HG03139 (cell line): Measurements from ENCODE around the gene APOH.

Experiments
- ATAC-seq: cut with Tn5 transposase; IDR thresholded peaks from one replicate; pipeline ENCODE4 v1.9.1; 2021; ENCODE audit not compliant: unreplicated experiment

Gene APOH

DNA sequence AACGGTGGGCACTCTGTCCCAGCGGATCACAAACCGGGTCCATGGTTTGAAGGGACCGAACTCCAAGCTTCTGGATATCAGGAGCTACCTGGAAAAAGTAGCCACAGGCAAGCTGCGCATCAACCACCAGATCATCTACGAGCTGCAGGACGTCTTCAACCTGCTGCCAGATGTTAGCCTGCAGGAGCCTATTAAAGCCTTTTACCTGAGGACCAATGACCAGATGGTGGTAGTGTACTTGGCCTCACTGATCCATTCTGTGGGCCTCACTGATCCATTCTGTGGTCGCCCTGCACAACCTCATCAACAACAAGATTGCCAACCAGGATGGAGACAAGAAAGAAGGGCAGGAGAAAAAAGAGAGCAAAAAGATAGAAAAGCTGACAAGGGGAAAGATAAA lies 31.0 kb downstream of the APOH start:
- ATAC-seq = no peak

DNA sequence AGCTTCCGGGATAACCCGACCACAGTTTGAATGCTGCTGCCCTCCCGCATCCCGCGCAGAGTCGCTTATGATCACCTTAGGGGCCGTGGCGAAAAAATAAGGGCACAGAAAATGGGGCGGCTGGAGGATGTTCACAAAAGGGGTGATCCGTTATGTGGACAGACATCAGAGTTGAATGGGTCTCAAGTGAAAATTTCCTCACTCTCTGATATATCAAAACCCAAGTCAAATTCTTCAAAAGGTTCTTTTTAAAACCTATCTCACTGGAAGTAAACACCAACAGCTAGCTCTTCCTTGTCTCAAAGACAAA lies 36.9 kb downstream of the APOH start:
- ATAC-seq = no peak

DNA sequence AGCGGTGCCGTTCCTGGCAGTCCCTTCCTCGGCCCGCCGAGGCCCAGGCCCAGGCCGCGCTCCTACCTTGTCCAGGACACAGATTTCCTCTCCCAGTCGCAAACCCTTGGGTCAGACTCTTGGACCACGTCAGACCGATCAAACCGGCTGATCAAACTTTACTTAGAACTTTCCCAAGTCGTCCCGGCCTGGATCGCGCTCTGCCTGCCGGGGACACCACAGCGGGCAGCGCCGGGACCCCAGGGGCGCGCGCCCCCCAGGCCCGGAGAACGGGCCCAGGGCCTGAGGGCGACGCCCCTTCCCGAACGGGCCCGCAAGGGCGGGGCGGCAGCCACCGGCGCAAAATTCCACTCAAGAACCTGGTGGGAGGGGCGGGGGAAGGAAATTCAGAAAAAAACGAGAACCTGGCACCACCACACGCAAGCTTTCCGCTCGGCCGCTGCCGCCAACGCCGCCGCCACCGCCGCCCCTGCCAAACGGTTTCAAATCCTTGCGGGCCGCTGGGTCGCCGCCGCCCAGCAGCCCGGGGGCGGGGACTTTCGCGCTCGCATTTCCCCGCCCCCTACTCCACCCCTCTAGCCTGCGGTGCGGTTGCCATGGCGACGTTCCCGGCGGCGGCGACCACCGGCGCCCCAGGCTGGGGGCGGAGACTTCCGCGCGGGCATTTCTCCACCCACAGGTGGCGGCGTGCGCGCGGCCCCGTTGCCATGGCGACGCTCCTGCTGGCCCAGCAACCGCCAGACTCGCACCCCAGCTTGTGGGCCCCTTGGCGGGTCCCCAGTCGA lies 37.4 kb downstream of the APOH start, which contains the start of gene CEP112:
CEP112 (minus strand) TSS at position 541 of the 785 bp plus-strand sequence.
- ATAC-seq = peak; percentile 65

DNA sequence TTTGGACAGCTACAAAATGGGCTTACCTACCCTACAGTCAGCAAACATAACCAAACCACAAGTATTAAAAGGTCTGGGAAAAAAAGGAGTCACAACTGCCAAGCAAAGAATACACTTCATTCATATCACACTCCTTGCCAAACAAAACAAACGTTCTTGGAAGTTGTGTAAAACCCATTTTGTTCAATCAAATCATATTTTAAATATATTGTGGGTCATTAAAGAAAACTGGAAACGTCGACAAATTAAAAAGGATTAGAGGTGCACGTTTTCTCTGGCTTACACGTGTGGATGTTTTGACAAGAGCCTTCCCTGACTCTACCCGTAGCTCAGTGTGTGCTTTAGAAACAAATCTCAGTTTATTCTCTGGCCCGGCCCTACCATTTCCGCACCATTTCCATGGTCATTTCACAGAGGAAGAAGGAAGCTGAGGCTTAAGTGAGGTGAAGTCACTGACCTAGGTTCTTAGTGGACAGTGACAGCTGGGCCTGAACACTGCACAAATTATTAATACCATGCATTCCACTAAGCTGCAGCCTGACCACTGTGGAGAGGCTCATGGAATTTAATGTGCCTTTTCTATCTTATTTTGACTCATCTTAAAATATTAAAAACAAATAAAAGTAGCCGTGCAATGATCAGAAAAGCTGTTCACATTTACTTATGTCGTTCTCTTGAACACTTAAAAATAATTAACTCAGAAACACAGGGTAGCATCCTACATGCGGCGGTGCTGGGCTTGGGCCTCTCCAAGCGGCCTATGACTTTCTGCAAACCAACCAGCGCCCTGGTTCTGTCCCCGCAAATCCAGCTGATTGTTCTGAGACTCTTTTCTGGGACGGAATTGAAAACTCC lies 38.2 kb downstream of the APOH start:
- no peak for ATAC-seq

DNA sequence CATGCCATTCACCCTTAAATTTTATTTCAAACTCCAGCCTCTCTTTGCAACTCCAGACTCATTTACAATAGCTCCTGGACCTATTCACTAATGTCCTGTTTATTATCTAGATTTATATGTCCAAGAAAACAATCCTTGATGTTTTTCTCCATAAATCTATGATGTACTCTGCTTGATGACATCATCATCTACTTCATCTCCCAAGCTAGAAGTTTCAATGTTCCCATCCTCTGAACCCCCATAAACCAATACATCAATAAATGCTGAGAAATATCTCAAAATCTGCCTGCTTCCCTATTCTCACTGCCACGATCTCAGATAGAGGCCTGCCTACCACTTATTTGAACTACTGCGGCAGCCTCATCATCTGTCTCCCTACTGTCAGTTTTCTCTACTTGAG lies 41.5 kb downstream of the APOH start:
- ATAC-seq = no peak

DNA sequence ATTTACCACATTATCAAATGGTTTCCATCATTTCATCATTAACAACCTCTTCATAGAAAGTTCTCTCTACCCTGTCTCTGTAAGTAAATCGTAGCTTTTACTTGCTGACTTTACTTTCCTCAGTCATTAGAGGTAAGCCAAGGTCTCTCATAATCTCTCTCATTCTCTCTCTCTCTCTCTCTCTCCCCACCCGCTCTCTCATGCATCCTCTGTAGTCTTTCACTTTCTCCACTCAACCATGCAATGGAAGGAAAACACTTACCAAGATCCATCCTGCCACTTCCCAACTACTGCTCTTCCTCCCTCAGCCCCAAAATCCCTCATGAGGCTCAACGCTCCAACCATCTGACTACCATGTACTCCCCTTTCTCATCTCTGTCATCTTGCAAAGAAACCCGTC lies 43.4 kb downstream of the APOH start:
- ATAC-seq = no peak

DNA sequence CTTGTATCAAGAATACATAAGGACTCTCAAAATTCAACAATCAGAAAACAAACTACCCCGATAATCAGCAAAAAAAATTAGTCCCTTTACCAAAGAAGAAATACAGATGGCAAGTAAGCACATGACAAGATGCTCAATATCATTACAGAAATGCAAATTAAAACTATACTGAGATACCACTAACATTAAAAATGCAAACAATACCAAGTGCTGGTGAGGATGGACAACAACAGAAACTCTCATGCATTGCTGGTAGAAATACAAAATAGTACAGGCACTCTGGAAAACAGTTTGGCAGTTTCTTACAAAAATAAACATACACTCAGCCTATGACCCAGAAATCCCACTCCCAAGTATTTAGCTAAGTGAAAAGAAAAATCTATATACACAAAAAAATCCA lies 44.8 kb downstream of the APOH start:
- ATAC-seq = no peak

DNA sequence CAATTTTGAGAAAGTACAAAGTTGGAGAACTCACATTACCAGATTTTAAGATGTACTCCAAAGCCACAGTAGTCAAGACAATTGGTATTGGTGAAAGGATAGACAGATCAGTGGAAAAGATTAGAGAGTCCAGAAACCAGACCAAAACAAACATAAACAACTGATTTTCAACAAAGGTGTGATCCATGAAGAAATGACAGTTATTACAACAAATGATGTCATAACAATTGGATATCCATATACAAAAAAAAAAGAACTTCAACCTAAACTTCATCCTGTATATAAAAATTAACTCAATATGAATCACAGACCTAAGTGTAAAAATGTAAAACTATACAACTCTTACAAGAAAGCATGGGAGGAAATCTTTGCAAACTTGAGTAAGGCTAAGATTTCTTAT lies 45.7 kb downstream of the APOH start:
- no peak for ATAC-seq

DNA sequence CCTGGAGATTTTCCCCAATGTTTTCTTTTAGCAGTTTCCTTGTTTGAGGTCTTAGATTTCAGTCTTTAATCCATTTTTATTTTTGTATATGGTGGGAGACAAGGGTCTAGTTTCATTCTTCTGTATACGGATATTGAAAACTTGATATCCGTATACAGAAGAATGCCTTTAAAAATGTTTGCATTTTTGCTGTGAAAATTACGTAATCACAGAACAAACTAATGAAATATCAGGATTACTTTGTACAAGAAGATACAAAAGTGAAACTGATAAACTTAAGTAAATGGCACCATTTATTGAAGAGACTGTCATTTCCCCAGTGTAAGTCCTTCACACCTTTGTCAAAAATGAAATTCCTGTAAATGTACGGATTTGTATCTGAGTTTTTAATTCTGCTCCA lies 50.6 kb downstream of the APOH start:
- ATAC-seq = no peak

DNA sequence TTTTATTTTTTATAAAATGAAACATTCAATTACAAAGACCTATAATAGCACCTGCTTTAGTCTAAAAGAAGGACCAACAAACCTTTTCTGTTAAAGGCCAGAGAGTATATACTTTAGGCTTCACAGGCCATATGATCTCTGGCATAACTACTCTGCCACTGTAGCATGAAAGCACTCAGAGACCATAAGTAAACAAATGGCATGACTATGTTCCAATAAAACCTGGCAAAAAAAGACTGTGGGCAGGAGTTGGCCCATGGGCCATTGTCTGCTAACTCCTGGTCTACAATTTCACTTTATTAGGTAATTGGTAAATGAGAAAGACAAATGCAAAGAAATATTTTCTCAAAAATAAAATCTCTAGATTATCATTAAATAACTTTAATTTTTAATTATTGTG lies 52.2 kb downstream of the APOH start:
- no peak for ATAC-seq

DNA sequence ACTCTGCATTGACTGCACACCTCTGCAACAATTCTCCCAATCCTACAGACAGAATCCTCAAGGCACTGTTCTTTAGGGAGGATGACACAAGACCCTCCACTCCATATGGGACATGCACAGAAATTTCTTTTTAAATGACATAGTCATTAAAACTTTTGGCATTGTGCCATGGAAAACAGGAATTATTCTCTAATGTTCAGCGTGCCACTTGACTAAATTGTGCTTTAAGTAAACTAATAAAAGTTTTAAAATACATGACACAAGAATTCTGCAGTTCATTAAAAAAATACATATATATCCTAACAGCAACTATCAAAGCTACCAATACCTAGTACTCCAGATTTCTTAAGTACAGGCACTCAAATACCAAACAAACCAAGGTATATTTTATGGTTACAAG lies 53.3 kb downstream of the APOH start:
- no peak for ATAC-seq

DNA sequence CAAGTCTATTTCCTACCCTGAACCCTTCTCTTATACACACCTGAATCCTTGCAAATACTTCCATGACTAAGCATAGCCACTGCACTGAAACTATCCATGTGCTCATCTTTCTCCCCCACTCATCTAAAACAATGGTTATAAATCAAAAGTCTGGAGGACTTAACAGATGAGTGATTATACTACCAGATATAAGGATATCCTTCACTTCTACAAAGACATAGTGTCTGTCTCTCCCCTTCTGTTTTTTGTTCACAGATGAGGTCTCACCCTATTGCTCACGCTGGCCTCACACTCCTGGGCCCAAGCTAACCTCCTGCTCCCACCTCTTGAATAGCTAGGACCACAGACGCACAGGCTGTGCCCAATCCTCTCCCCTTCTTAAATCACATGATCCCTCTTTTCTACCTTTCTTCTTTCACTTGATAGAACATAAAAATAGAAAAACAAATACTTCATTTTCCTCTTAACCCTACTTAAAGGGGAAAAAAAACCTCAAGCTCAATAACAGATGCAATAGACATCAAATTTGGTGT lies 56.5 kb downstream of the APOH start:
- no peak for ATAC-seq

DNA sequence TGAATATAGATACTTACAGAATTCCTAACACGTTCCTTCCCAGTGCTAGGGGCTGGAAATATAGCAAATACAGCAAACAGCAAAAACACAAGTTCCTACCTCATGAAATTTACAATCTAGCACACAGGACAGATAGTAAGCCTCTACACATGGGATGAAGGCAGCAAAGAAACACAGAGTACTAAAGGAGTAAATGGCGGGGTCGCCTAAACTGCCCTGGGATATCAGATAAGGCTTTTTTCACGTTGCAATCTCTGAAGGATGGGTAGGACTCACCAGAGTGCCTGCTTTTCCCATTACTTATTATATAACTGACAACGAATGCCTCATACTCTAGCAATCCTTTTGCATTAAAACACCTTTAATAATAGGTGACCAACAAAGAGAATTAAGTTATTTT lies 57.1 kb downstream of the APOH start:
- ATAC-seq = no peak

DNA sequence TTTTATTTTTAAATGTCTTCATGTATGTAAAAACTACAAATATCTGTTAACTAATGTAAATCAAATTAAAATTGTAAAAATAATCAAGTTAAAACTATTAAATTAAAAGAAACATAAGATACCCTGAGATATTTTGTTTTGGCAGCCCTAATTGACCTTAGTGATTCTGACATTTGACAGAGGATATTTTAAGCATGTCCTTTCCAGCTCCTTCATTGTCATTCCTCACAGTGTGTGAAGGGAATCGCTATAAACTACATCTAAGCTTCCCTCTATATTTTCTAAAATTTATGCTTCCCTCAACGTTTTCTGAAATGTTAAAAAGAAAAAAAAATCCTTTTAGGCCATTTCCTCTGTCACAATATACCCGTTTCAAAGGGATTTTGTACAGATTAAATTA lies 57.5 kb downstream of the APOH start:
- no peak for ATAC-seq

DNA sequence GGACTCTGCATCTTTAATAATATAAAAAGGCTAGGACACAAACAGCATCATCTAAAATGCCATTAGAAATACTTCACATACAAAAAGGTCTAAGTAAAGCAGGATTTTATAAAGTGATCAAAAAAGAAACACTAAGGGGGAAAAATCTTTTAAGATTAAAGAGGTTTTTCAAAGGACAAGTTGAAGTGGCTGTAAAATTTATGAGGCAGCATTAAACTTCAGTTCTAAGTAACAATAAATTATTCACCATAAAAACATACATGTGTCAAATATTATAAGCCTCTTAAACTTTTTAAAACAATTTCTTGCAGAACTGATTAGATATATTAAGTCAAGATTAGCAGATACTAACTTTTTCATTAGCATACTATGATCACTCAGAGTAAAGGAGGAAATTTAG lies 58.0 kb downstream of the APOH start:
- no peak for ATAC-seq

DNA sequence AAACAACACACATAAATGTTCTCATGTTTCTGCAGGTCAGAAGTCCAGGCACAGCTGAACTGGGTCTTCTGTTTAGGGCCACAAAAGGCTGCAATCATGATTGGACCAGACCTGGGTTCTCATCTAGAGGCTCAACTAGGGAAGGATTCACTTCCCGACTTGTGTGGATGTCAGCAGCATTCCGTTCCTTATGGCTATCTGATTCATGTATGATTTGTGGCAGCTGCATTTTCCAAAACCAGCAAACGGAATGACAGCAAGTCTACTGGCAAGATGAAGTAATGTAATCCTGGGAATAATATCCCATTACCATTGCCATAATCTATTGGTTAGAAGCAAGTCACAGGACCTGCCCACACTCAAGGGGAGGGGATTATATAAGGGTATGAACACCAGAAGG lies 59.4 kb downstream of the APOH start:
- ATAC-seq = no peak

DNA sequence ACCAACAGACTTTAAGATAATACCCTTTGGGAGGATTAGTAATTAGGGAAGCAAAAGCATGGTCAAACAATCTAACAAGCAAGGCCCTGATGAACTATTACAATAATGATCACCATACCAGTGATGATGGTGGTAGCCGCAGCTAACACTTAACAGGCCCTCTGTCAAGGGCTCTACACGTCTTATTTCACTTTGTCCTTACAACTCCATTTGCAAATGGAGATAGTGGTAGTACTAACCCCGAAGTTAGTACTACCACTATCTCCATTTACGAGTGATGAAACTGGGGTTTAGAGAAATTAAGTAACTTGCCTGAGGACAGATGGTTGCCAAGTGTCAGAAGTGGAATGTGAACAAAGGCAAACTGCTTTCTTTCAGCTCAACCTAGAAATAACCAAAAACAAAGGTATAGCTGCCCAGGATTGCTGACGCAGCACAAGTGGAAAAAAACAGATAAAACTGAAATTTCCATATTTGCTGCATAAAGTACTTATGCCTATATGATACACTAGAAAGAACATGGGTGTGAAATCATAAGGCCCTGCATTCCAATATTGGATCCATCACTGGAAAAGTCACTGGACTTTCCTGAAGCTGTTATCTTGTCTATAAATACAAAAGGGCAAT lies 61.9 kb downstream of the APOH start:
- ATAC-seq = no peak

DNA sequence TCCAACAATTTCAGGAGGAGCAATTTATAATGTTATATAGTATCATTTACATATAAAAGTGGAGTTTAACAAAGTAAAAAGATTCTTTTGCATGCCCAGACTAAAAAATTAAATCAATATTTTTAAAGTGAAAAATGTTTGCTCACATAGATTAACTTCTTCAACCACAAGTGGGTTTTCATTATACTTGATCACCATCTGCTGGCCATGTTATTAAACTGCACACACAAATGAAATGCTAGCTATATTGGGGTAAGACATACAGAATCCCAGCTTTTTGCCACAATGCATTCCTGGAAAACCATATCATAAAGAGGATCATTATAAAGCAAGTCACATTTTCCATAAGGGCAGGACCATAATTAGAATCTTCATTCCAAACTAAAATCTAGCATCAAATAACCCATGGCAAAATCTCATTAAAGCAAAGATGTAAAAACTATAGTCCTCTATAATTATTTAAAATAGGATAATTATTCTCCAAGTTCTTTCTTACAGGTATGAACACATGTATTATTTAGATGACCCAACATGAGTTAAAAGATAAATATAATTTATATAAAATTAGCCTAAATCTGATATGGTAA lies 63.6 kb downstream of the APOH start:
- ATAC-seq = no peak
